Natural killer cell (primary cell): ENCODE data around the gene ADGRL1. TPM values are rescaled to one million over a fixed set of nuclear protein-coding genes. Genes with fewer than 3 reads are reported as not detected.
A peak's percentile ranks its signal among the peaks of the same experiment; 100 is the strongest.
"Not testable (repeated sequence)": the region's sequence is repeated elsewhere in the genome, so short reads cannot be mapped to it uniquely, and the experiment has no call there.

Source experiments
- ATAC-seq, 3 donors: fragments of 150-1000 bp in 2 of 3; fragments of 200-7000 bp in 1 of 3; cut with Tn5 transposase; 1 replicate in 1 of 3; 2 replicates in 2 of 3; pipeline ENCODE4 v1.10.0; 2021; ENCODE audit warnings: mild to moderate bottlenecking in 2 of 3, moderate library complexity in 2 of 3
- DNase-seq, 2 donors: peaks; one replicate each; pipeline versions ENCODE4 v3.0.0 to v3.0.0-alpha.2; 2013 to 2021; ENCODE audit warnings: mixed read lengths in 1 of 2
- H3K27ac ChIP-seq: one replicate; pipeline ENCODE4 v1.5.1; 2013; ENCODE audit warnings: mild to moderate bottlenecking, low read length
- H3K27me3 ChIP-seq: one replicate; pipeline ENCODE4 v1.6.1; 2013; ENCODE audit warnings: low read length; ENCODE audit not compliant: control insufficient read depth, insufficient read depth
- H3K36me3 ChIP-seq: one replicate; pipeline ENCODE4 v1.6.1; 2013; ENCODE audit warnings: low read length; ENCODE audit not compliant: control insufficient read depth, insufficient read depth
- H3K4me1 ChIP-seq: one replicate; pipeline ENCODE4 v1.6.1; 2013; ENCODE audit warnings: low read length; ENCODE audit not compliant: control insufficient read depth, insufficient read depth
- H3K4me3 ChIP-seq: one replicate; pipeline ENCODE4 v1.5.1; 2013; ENCODE audit warnings: low read length
- H3K9me3 ChIP-seq: one replicate; pipeline ENCODE4 v1.6.1; 2013; ENCODE audit warnings: low read length; ENCODE audit not compliant: control insufficient read depth, insufficient read depth
- H3K27ac Mint-ChIP-seq, 2 donors: one replicate each; pipeline ENCODE4 v1.8.0; 2022; ENCODE audit warnings: mild to moderate bottlenecking in 2 of 2, mixed read lengths in 2 of 2, moderate library complexity in 1 of 2
- H3K27me3 Mint-ChIP-seq, 2 donors: one replicate each; pipeline ENCODE4 v1.8.0; 2022; ENCODE audit warnings: low read depth in 2 of 2, mixed read lengths in 2 of 2
- H3K36me3 Mint-ChIP-seq: one replicate; pipeline ENCODE4 v1.8.0; 2022; ENCODE audit warnings: mixed read lengths
- H3K4me1 Mint-ChIP-seq, 2 donors: one replicate each; pipeline ENCODE4 v1.8.0; 2022; ENCODE audit warnings: mixed read lengths in 2 of 2
- H3K4me3 Mint-ChIP-seq: one replicate; pipeline ENCODE4 v1.8.0; 2022; ENCODE audit warnings: mild to moderate bottlenecking, moderate library complexity, mixed read lengths
- H3K9me3 Mint-ChIP-seq, 2 donors: one replicate each; pipeline ENCODE4 v1.8.0; 2022; ENCODE audit warnings: mixed read lengths in 2 of 2
- WGBS: methylation state at CpG from one replicate; pipeline ENCODE4 v1.1.7; 2013; ENCODE audit warnings: missing lambda C conversion rate; ENCODE audit not compliant: insufficient coverage; 5-methylcytosine and 5-hydroxymethylcytosine counted together
- intact Hi-C: fragments of 100-400 bp; cut with micrococcal nuclease; formaldehyde crosslinking; loops from one replicate; pipeline ENCODE4 v1.14.2; 2022
- total RNA-seq, 4 donors: library from RNA; stranded (reverse); fragments of 120-200 nt in 1 of 4; gene quantifications; one replicate each; pipeline versions ENCODE4 v1.2.3 to v1.2.4, GENCODE V29; 2013 to 2022
- TF ChIP-seq, protein P1 (sequence below): fragments of 200-600 bp; IDR thresholded peaks from one replicate; pipeline ENCODE4 v1.8.0; 2022; ENCODE audit warnings: antibody characterized with exemption

ADGRL1 gene
- total RNA-seq, result 10 to 100 TPM; 47.3 to 54.3 (median 52.7) TPM
- total RNA-seq (2013), result 6.9 TPM

DNA sequence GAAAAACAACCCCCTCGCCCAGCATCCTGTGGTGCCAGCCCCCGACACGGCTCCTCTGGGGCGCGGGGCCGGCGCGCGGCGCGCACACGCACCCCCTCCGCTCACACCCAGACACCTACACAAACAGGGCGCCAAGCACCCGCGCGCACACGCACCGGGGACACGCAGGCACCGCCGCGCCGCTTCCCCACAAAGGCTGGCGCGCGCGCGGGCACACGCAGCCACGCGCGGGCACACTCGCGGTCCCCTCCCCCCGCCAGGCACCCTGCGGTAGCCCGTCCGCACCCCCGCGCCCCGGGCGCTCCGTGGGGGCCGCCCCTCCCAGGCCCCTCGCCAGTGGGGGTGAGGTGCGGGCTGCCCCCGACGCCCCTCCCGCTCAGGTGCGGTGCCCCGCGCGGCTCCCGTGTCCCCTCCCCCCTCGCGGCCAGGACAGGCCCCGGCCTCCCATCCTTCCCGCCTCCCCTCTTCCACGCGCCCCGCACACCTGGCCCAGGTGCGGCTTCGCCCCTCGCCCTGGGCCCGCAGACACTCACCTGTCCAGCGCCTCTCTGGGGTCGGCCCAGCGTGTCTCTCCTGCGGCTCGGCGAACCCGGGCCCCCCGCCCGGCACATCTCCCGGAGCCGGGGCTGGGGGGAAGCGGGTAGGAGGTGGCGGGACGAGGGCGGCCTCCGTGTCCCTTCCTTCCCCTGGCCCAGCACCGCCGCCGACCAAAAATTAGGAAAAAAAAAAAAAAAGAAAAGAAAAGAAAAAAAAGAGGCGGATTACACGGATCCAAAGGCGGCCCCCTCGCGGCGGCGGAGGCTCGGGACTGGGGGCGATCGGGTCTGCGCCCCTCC lies at the start of gene ADGRL1:
Gene ADGRL1, minus strand, starts transcription at position 718 of the 836 bp plus-strand sequence. CDS start 22,567 bp downstream, outside the sequence.
- ATAC-seq, result peak in 1 of 3 donors; percentile 6
- intact Hi-C loops, H3K9me3 ChIP-seq, H3K36me3 ChIP-seq, H3K27me3 ChIP-seq, H3K27me3 Mint-ChIP-seq, H3K36me3 Mint-ChIP-seq, H3K9me3 Mint-ChIP-seq: not testable (repeated sequence)
- H3K27ac ChIP-seq, result peak within 1 kb of the TSS; percentile 45
- peak within 1 kb of the TSS; percentile 92 for H3K4me3 ChIP-seq
- H3K4me1 ChIP-seq, result peaks cover 40% of the 10 kb centered on the region
- peak within 1 kb of the TSS; percentile 96 for H3K4me3 Mint-ChIP-seq
- peaks cover 27 to 62% of the 10 kb centered on the region in 2 donors for H3K4me1 Mint-ChIP-seq
- WGBS, result under 1% methylated on average over 95 of the region's 96 CpGs
- peak within 1 kb of the TSS; percentile 83 to 88 for H3K27ac Mint-ChIP-seq
- peak; percentile 30 to 64 for DNase-seq

DNA sequence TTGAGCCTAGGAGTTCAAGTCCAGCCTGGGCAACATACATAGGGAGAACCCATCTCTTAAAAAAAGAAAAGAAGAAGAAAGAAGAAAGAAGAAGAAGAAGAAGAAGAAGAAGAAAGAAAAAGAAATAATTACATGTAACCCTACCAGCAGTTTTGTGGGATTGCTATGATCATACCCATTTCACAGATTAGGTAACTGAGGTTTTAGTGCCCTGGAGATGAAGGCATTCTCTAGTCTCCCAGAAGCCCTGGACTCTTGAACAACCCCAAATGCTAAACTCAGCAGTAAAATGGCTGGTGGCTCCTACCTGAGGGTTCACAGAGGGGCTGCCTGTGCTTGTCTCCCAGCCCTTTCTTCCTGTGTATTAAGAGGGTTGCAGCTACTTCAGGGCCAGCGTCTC lies 49.3 kb upstream of the ADGRL1 start:
- H3K9me3 Mint-ChIP-seq, H3K36me3 Mint-ChIP-seq, intact Hi-C loops, DNase-seq, H3K27ac Mint-ChIP-seq, H3K4me1 ChIP-seq, ATAC-seq, H3K9me3 ChIP-seq, H3K4me3 ChIP-seq, H3K36me3 ChIP-seq, H3K27me3 ChIP-seq, H3K27ac ChIP-seq, H3K27me3 Mint-ChIP-seq: not testable (repeated sequence)
- WGBS, result 86% methylated on average over 1 of the region's 1 CpG
- H3K4me1 Mint-ChIP-seq, result peaks cover 9 to 14% of the 10 kb centered on the region in 2 donors
- H3K4me3 Mint-ChIP-seq, result peak overlapping the region; percentile 2

DNA sequence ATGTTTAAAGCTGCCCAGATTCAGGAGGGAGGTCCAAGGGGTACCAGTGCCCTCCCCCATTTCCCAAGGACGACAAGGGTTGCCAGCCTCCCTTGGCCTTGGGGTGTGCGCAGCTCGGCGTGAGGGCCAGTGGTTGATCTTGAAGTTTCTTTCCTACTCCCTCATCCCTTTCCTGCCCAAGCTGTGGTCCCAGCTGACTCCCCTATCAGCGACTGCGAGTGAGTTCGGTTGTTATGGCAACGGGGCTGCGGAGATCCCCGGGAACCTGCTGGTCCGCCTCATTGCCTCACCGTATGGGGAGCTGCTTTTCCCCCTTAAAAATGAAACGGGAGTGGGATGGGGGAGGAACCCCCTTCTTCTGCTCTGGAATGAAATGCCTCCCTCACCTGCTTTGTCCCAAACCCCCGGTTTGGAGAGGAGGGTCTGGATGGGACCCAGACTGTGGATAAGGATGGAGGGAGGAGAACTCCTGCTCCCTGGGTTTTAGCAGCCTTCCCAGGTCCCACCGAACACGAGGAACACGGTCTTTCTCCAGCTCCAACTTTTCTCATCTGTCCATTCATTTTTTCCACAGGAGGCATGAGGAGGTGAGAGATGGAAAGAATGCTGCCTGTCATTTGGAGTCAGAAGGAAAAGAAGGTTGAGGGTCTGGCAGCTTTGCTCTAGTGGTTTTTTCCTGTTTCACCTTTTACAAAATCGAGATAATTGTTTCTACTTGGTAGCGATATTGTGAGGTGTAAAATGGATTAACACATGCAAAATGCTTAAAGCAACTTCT lies 48.0 kb upstream of the ADGRL1 start:
- H3K36me3 ChIP-seq, H3K9me3 ChIP-seq, H3K27ac Mint-ChIP-seq, H3K27me3 Mint-ChIP-seq, ATAC-seq, H3K27me3 ChIP-seq, H3K4me3 ChIP-seq, H3K27ac ChIP-seq, intact Hi-C loops, H3K9me3 Mint-ChIP-seq, H3K36me3 Mint-ChIP-seq, H3K4me3 Mint-ChIP-seq: not testable (repeated sequence)
- DNase-seq, result peak in 1 of 2 donors; percentile 43
- H3K4me1 Mint-ChIP-seq, result peaks cover 15 to 18% of the 10 kb centered on the region in 2 donors
- peaks cover 17% of the 10 kb centered on the region for H3K4me1 ChIP-seq
- 37% methylated on average over 13 of the region's 19 CpGs for WGBS

DNA sequence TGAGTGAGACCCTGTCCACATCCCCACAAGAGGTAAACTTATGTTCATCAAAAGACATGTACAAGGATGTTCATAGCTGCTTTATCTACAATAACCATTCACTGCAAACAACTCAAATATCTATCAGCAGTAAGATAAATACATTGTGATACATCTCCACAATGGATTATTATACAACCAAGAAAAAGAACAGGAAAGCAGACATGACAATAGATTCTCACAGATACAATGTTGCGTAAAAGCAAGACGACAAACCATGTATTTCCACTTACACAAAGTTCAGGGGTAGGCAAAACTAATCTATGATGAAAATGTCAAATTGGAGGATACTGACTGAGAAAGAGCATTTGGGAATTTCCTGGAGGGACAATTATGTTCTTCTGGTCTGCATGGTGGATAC lies 46.2 kb upstream of the ADGRL1 start:
- H3K9me3 Mint-ChIP-seq, ATAC-seq, H3K27me3 Mint-ChIP-seq, H3K9me3 ChIP-seq, H3K36me3 ChIP-seq, H3K27ac ChIP-seq, H3K4me3 ChIP-seq, H3K36me3 Mint-ChIP-seq, H3K27ac Mint-ChIP-seq, H3K27me3 ChIP-seq, DNase-seq, H3K4me3 Mint-ChIP-seq, intact Hi-C loops: not testable (repeated sequence)
- no CpG with 5 or more reads among the region's 2 CpGs for WGBS
- H3K4me1 ChIP-seq, result peaks cover 33% of the 10 kb centered on the region
- peaks cover 15 to 26% of the 10 kb centered on the region in 2 donors for H3K4me1 Mint-ChIP-seq

DNA sequence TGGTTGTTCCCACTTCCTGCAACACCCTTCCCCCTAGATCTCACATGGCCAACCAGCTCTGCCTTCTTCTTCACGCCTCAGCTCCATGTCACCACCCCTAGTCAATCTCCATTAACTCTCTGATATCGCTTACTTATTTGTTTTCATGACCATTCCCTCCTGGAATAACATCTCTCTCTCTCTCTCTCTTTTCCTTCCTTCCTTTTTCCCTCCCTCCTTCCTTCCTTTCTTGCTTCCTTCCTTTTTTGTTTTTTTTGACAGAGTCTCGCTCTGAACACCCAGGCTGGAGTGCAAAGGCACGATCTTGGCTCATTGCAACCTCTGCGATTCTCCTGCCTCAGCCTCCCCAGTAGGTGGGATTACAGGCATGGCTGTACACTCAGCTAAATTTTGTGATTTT lies 44.9 kb upstream of the ADGRL1 start:
- Histone ChIP-seq H3K4me1 (peaks cover 34% of the 10 kb centered on the region), H3K27ac (no peak overlapping the region), H3K36me3 (no peaks in the 10 kb centered on the region), H3K9me3 (no peaks in the 10 kb centered on the region), H3K4me3 (no peak overlapping the region), H3K27me3 (no peaks in the 10 kb centered on the region)
- no peaks in the 10 kb centered on the region for H3K36me3 Mint-ChIP-seq
- no peaks in the 10 kb centered on the region for H3K27me3 Mint-ChIP-seq
- no peaks in the 10 kb centered on the region for H3K9me3 Mint-ChIP-seq
- TF ChIP-seq, protein P1, sequence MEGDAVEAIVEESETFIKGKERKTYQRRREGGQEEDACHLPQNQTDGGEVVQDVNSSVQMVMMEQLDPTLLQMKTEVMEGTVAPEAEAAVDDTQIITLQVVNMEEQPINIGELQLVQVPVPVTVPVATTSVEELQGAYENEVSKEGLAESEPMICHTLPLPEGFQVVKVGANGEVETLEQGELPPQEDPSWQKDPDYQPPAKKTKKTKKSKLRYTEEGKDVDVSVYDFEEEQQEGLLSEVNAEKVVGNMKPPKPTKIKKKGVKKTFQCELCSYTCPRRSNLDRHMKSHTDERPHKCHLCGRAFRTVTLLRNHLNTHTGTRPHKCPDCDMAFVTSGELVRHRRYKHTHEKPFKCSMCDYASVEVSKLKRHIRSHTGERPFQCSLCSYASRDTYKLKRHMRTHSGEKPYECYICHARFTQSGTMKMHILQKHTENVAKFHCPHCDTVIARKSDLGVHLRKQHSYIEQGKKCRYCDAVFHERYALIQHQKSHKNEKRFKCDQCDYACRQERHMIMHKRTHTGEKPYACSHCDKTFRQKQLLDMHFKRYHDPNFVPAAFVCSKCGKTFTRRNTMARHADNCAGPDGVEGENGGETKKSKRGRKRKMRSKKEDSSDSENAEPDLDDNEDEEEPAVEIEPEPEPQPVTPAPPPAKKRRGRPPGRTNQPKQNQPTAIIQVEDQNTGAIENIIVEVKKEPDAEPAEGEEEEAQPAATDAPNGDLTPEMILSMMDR, result no peak
- DNase-seq, result no peak
- WGBS, result 80% methylated on average over 5 of the region's 5 CpGs
- H3K4me1 Mint-ChIP-seq, result peaks cover 14 to 26% of the 10 kb centered on the region in 2 donors
- H3K27ac Mint-ChIP-seq, result peak overlapping the region; percentile 15 to 73
- peak in 1 of 3 donors; percentile 33 for ATAC-seq
- intact Hi-C loops, result no loop called here
- H3K4me3 Mint-ChIP-seq, result peak overlapping the region; percentile 80

DNA sequence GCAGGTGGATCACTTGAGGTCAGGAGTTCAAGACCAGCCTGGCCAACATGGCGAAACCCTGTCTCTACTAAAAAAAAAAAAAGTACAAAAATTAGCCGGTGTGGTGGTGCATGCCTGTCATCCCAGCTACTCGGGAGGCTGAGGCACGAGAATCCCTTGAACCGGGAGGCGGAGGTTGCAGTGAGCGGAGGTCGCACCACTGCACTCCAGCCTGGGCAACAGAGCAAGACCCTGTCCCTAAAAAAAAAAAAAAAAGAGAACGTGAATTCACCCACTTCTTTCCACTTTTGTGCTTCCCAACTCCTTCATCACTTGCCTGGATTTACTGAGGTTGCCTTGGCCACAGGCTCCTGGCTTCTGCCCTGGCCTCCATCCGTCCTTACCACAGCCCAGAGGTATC lies 44.3 kb upstream of the ADGRL1 start:
- H3K27me3 Mint-ChIP-seq, ATAC-seq, H3K9me3 Mint-ChIP-seq, H3K9me3 ChIP-seq, H3K4me3 ChIP-seq, intact Hi-C loops, DNase-seq, H3K36me3 ChIP-seq, H3K27ac ChIP-seq, H3K27me3 ChIP-seq, H3K36me3 Mint-ChIP-seq: not testable (repeated sequence)
- 95% methylated on average over 10 of the region's 10 CpGs for whole genome bisulfite sequencing
- Mint-ChIP-seq H3K4me1 (peaks cover 10 to 26% of the 10 kb centered on the region in 2 donors), H3K4me3 (peak overlapping the region; percentile 80), H3K27ac (peak overlapping the region; percentile 15 to 73)
- peaks cover 34% of the 10 kb centered on the region for H3K4me1 ChIP-seq

DNA sequence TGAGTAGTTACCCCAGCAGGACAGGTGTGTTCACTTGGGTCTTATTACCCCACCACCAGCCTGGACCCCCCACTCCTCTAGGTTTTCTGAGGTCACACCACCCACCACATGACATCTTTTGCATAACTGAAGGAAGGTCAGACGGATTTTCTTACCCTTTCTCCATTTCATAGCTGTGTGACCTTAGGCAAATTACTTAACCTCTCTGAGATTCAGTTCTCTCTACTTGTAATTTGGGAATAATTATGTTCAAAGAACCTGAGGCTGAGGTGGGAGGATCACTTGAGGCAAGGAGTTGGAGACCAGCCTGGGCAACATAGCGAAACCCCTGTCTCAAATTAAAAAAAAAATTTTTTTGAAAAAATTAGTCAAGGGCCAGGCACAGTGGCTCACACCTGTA lies 43.9 kb upstream of the ADGRL1 start:
- Mint-ChIP-seq H3K4me3 (peak overlapping the region; percentile 82), H3K4me1 (peaks cover 10 to 26% of the 10 kb centered on the region in 2 donors), H3K27ac (peak overlapping the region; percentile 15 to 83)
- H3K27ac ChIP-seq, H3K9me3 Mint-ChIP-seq, DNase-seq, H3K27me3 Mint-ChIP-seq, H3K36me3 ChIP-seq, ATAC-seq, H3K27me3 ChIP-seq, H3K36me3 Mint-ChIP-seq, H3K4me3 ChIP-seq, intact Hi-C loops, H3K9me3 ChIP-seq: not testable (repeated sequence)
- 100% methylated on average over 1 of the region's 2 CpGs for WGBS
- H3K4me1 ChIP-seq, result peaks cover 34% of the 10 kb centered on the region
